LHCN-M2 (cell line): Measurements from ENCODE around the gene U2AF2. TPM values are rescaled to one million over a fixed set of nuclear protein-coding genes. Genes with fewer than 3 reads are reported as not detected.
A peak's percentile ranks its signal among the peaks of the same experiment; 100 is the strongest.

ENCODE experiments used
- DNase-seq: peaks from one replicate; pipeline ENCODE4 v3.0.0-alpha.2; 2012; ENCODE audit warnings: low read depth
- total RNA-seq: library from RNA; depleted of rRNA; stranded (reverse); fragments of >200 nt; gene quantifications from 2 replicates; pipeline ENCODE4 v1.2.3, GENCODE V29; 2014

U2AF2 gene
- total RNA-seq, 1 experiment from 2014 or later: 174 TPM

DNA sequence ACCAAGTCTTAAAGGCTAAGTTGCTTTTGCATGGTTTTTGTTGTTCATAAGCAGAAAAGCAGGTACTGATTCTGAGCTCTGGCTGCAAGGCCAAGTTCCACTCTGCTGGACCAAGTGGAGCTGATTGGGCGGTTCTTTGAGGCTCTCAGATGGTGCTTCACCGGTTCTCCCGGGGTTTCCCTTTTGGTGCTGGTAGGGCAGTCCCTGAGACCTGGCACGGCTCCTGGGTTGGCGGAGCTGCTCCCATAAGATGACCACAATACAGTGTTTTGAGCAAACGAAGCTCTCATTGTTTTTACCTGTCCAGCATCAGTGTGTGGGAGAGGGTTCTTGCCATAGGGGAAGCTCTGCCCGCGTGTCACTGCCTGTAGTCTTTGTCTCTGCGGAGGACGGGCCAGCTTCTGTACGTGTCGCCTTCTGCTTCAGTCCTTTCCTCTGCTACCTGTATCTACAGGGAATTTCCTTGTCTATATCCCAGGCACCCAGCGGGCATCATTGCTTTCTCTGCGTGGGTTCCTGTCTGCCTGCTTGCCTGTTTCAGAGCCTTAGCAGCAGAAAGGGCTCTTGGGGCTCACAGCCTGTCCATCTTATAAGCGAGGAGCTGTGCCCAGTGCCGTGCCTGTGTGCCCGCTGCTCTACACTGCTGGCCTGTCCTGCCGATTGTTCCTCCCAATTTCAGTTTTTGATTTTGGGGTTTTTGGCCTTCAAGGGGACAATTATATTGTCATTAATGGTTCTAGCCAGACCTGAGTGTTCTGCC is 2.3 kb downstream of the U2AF2 start:
- no peak for DNase-seq

DNA sequence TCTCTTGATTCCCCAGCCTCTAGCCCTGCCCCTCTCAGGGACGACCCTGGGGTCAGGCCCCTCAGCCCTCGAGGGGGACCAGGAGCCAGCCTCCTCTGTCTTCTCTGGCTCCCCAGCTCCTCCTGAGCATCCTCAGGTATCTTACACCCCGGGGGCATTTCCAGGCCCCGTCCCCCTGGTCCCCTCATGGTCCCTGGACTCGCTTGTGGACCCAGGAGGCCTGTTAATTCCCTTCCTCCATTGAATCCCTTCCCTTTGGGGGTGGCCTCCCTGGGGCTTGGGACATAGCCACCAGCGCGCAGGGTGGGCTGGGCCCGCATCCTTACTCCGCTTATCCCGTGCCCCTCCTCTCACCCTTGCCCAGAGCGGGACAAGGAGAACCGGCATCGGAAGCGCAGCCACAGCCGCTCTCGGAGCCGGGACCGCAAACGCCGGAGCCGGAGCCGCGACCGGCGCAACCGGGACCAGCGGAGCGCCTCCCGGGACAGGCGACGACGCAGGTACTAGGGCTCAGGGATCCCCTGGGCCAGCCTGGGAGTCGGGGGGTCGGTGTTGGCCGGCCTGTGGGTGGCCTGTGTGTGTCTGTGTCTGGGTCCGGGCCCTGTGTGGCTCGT is 4.1 kb downstream of the U2AF2 start:
- no peak for DNase-seq

DNA sequence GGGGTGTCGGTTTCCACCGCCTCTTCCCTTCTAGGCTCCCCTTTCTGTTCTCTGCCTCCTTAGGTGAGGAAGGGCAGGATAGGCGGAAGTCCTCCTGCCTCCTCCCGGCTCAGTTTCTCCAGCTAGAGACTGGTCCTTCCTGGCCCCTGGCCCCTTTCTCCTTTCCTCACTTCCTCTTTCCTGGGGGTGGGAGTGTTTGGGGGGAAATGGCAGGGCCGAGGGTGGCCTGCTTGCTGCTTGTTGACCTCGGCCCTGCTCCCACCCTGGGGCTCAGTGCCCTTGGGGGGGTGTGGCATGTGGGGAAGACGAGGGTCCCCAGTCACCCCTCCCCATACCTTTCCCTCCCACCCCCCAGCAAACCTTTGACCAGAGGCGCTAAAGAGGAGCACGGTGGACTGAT is 5.0 kb downstream of the U2AF2 start:
- DNase-seq: no peak

DNA sequence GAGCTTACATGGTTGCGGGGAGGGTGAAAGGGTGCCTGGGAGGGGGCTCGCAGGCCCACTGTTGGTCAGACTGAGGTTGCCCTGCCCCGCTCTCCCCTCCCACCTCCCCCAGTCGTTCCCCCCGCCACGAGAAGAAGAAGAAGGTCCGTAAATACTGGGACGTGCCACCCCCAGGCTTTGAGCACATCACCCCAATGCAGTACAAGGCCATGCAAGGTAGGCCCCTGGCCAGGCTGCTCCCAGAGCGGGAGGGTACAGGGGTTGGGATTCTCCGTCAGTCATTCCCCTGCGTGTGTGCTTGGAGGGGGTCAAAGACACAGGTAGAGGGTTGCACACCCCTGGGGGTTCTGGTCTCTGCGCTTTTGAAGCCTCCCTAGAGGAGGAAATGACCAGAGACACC is 5.6 kb downstream of the U2AF2 start:
- DNase-seq: no peak

DNA sequence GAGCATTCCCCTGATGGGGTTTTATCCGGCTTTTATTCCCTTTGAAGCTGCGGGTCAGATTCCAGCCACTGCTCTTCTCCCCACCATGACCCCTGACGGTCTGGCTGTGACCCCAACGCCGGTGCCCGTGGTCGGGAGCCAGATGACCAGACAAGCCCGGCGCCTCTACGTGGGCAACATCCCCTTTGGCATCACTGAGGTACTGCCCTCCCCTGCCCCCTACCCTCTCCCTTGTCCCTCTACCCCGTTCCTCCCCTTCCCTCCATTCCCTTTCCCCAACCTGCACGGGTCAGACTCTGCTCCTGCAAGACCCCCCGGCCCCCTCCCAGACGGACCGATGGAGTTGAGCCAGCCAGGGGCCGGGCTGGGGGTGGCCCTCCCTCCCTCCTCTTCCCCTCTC is 6.2 kb downstream of the U2AF2 start:
- DNase-seq: no peak

DNA sequence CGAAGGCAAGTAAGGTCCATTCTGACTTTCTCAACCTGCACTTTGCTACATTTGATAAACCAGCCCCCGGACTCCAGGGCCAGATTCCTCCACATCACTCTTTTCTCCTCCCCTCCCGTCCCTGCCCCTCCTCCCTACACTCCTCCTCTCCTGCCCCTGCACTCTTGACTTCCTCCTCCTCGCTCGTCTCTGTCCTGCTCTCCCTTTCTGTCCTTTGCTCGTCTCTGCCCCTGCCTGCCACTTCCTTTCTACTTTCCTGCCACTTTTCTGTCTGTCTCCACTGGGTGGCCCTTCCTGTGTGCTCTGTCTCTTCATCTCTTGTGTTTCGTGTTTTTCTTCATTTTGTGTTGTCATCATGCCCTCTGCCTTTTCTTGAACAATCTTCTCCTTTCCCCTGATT is 7.0 kb downstream of the U2AF2 start:
- DNase-seq: no peak

DNA sequence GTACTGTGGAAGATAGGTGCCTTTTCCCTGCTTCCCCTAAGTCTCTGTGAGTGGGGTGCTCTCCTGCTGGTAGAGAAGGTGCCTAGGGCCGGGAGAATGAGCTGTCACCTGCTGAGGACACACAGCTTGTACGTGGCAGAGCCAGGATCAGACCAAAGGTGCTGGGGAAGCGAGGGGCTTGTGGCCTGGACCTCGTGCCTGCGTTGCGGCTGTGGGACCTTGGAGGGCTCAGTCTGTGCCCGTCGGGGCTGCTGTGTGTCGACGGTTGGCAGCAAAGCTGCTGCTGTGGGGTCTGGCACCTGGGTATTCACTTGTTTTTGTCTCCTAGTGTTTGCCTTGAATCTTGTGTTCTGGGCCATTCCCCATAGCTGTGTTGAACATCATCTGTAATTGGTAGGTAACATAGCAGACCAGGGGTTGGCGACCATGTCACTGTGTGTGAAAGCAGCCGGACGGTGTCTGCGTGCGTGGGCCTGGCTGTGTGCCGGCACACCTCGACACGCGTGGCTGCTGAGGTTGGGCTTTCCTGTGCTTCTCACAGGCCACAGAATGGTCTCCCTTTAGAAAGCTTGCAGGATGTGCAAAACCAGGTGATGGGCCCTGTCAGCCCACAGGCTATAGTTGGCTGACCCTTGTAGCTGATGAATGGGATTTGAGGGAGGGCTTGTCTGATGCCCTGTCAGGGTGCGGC is 9.2 kb downstream of the U2AF2 start:
- no peak for DNase-seq

DNA sequence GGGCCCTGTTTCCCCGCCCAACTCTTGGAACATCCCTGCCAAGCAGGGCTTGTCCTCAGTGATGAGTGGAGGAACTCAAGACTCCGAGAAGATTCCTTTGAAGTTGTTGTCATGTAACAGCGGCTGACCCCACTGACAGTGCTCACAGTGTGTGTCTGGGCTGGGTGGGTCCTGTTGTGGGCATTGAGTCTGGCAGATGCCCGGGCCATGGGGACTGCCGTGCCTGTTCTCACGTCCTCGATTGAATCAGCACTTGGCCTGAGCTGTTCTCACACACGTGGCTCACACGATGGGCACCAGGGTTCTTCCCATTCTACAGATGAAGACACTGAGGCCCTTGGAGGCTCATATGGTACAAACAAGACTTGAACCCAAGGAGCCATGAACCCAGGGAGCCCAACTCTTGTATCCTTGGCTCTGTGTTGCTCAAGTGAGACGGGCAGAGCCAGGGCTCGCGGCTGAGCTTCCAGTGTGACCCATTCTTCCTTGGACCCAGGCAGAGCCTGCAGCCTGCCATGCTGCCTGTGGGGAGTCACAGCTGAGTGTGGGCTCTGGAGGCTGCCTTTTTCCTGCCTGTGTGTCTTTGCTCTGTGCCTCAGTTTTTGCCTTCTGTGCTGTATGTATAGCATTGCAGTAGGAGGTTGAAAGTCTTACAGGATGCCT is 11.6 kb downstream of the U2AF2 start:
- DNase-seq: no peak

DNA sequence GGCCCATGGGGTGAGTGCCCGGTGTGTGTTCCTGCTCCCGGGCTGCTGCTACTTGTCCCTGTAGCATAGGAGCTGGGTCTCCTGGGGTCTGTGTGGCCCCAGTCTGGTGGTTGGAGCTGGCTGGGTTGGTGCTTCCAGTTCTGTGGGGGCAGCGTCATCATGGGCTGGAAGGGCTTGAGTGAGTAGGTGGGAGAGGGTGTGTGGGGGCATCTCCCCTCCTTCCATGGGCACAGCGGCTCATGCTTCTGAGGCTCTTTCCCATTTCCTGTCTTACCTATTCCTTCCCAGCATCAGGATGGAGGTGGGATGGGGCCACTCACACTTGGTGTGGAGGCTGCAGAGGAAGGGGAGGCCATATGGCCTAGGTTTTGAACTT is 12.2 kb downstream of the U2AF2 start:
- no peak for DNase-seq

DNA sequence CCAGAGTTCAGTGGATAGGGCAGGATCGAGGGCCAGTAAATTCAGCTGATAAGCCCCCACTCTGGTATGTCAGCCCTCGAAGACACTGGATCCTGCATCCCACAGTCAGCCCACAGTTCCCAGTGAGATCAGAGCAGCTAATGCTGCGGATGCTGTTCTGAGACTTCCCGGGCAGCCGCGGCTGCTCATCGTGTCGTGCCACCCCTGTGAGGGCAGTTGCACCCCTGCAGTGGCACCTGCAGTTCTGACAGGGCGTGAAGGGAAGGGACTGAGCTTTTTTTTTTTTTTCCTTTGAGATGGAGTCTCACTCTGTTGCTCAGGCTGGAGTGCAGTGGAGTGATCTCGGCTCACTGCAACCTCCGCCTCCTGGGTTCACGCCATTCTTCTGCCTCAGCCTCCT is 12.7 kb downstream of the U2AF2 start:
- DNase-seq: no peak

DNA sequence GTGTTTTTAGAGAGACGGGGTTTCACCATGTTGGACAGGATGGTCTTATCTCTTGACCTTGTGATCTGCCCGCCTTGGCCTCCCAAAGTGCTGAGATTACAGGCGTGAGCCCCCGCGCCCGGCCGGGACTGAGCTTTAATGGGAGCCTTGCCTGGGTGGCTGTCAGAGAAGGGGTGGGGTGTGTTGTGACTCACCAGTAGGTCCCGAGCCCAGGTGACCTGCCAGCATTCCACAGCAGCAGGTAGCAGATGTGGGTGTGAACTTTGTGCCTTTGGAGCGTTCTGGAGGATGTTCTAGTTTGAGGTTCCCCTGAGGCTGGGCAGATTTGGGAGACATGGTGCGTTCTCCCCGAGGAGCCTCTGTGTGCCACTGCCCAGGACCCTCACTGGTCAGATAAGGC is 13.1 kb downstream of the U2AF2 start:
- DNase-seq: no peak

DNA sequence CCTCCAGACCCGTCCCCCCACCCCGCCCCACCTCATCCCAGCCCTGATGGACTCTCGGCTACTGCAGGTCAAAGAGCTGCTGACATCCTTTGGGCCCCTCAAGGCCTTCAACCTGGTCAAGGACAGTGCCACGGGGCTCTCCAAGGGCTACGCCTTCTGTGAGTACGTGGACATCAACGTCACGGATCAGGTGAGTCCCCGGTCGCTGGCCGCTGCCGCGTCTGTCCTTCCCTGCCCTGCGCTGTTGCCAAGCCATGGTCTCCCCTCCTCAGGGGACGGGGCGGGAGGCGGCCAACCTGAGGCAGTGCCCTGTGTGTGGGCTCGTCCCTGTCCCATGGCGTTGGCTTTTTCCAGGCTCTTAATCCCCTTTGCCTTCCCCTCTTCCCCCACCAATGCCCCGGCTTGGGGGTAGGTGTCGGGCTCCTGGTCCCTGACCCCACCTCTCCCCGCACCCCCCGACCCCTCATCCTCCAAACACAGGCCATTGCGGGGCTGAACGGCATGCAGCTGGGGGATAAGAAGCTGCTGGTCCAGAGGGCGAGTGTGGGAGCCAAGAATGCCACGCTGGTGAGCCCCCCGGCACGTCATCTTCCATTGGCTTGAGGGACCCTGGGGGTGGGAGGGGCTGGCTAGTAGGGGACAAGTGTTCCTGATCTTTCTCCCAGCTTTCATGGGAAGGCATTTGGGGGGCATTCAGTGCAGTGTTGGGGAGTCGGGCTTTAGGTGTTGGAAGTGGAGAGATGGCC is 13.9 kb downstream of the U2AF2 start:
- no peak for DNase-seq

DNA sequence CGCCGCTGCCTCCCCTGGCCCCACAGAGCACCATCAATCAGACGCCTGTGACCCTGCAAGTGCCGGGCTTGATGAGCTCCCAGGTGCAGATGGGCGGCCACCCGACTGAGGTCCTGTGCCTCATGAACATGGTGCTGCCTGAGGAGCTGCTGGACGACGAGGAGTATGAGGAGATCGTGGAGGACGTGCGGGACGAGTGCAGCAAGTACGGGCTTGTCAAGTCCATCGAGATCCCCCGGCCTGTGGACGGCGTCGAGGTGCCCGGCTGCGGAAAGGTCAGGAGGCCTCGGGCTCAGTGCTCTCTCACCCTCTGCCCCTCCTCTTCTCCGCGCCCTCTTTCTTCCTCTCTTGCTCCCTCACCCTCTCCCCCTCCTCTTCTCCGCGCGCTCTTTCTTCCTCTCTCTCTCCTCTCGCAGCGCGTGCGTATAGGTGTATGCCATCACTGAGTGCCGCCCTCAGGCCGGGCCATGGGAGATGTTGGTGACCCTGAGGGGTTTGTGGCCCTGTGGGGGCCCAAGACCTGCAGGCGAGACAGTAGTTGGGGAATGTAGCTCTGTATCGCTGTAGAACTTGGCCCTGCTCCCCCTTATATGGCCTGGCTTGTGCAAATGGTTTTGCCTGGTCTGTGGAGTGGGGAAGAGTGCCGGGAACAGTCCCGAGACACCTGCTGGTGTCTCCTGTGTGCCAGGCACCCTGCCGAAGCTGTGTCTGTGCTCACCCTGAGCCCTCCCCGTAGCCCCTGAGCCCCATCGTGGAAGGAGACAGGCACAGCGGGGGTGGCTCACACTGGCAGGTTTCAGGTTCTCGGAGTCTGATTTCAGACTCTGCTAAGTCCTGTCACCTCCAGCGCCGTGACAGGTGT is 14.8 kb downstream of the U2AF2 start:
- DNase-seq: no peak

DNA sequence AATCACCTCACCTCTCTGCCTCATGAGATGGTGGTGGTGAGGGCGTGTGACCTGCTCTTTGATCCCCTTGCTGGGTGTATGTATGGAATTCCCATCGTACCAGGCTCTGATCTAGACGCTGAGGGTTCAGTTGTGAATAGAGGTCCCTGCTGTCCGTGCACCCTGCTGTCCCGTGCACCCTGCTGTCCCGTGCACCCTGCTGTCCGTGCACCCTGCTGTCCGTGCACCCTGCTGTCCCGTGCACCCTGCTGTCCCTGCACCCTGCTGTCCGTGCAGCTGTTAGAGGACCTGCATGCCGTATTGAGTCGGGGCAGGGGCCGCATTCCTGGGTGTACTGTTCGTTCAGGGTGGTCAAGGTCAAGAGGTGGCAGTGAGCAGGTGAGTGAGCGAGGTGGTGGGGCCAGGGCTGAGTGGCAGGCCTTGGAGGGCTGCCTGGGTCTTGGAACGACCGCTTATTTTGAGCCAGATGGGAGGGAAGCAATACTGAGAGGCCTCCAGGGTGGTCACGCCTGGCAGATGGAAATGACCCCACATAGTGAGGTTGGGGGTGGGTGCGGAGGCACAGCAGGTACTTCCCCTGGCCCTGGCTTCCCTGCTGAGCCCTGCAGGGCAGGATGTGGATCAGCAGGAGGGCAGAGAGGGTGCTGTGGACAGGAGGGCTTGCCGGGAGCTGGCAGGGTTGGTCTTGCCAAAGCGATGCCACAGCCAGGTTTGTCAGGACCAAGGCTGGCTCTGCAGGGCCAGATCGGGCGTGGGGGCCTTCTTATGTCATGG is 15.6 kb downstream of the U2AF2 start:
- no peak for DNase-seq

DNA sequence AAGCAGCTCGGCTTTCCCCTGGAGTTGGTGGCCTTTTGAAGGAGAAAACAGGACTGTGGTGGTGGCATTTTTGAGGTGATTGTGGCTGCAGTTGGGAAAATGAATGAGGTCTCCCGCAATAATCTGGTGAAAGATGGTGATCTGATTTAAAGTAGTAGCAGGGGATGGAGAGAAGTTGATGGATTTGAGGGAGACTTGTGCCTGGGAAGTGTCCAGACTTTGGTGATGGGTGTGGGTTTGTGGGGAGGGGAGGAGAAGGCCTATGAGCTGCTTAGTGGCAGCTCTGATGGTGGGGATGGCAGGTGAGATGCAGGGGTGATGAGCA is 16.2 kb downstream of the U2AF2 start:
- DNase-seq: no peak

DNA sequence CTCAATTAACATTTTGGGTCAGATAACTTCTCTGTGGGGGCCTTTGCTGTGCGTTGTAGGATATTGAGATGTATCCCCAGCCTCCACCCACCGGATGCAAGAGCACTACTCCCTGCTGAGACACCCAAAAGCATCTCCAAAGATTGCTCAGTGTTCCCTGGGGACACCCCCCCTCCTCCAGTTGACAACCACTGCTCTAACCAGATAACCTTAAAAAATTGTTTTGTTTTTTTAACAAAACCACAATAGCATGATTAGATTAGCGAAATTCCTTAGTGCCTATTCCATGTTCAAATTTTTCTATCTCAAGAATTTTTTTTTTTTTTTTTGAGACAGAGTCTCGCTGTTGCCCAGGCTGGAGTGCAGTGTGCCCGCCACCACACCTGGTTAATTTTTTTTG is 17.6 kb downstream of the U2AF2 start:
- DNase-seq: peak; percentile 60

DNA sequence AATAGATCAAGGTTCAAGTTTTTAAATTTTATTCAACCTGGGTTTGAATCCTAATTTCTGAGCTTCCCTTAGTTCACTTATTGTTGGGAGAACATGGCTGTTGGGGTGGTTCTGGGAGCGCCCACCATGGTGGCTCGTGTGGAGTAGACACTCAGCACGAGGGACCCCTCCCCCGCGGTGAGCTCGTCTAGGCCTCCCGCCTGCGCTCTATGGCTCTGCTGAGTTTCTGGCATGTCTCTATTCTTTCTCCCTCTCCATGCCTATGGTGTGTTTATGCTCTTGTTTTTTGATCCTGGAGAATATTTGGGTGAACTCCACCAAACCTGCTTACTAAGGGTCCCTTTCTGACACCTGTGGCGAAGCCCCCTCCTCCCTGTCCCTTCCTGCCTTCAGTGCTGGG is 18.6 kb downstream of the U2AF2 start:
- DNase-seq: no peak

DNA sequence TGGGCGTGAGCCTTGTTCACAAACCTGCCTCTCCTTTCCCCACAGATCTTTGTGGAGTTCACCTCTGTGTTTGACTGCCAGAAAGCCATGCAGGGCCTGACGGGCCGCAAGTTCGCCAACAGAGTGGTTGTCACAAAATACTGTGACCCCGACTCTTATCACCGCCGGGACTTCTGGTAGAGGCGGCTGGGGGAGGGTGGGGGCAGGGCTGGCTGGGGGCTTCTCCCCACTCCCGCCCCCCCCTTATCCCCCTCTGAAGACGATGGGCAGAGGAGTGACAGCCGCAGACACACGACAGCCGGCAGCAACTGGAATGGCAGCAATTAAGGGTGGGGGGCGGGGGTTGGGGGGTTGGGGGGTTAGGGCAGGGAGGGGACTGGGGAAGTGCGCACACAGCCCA is 19.1 kb downstream of the U2AF2 start:
- no peak for DNase-seq

DNA sequence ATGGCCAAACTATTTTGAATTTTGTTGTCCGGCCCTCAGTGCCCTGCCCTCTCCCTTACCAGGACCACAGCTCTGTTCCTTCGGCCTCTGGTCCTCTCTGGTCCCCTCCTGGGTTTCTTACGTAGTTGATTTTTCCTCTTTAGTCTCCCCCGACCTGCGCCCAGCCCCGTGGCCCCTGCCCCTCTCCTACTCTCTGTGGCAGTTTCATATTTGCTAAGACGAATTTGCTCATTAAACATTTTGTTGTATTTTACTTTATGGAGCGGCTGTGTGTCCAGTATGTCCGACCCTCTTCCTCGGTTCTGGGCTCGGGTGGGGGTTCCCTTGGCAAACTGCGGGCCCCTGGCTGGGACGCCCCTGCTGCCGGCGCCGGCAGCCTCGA is 19.6 kb downstream of the U2AF2 start:
- DNase-seq: no peak
